GM12878 (cell line): ENCODE results near the gene TSFM. TPM values are rescaled to one million over a fixed set of nuclear protein-coding genes. Genes with fewer than 3 reads are reported as not detected.

Experiments used
- ATAC-seq: fragments of 200-7000 bp; cut with Tn5 transposase; 3 replicates; pipeline ENCODE4 v1.9.1; 2020; ENCODE audit warnings: mild to moderate bottlenecking, moderate library complexity
- BruUV-seq: library from RNA; stranded (reverse); fragments of 400-500 nt; replicated peaks from 2 replicates; lab custom pipeline; 2021; lab: Mats Ljungman, UMichigan
- CTCF ChIA-PET: fragments of 300-600 bp; sonication (Branson Sonifier 250); formaldehyde crosslinking; extraction: SDS; loops from one replicate; lab custom pipeline; 2021; ENCODE audit warnings: inconsistent platforms; lab: Yijun Ruan, JAX
- POLR2A ChIA-PET: fragments of 350-600 bp; formaldehyde crosslinking; extraction: SDS; loops from one replicate; lab custom pipeline; 2021; ENCODE audit warnings: inconsistent platforms; lab: Charles Lee
- RAD21 ChIA-PET: fragments of 300-600 bp; sonication (Branson Sonifier 250); formaldehyde crosslinking; loops from one replicate; lab custom pipeline; 2023; ENCODE audit warnings: antibody characterized with exemption; ENCODE audit not compliant: unreplicated experiment; lab: Charles Lee
- SMC1A ChIA-PET: fragments of 300-600 bp; sonication (Branson Sonifier 250); formaldehyde crosslinking; loops from one replicate; lab custom pipeline; 2023; ENCODE audit not compliant: unreplicated experiment, uncharacterized antibody; lab: Charles Lee
- DNase-seq: peaks from one replicate; pipeline ENCODE4 v3.0.0-alpha.2; 2011; ENCODE audit warnings: low read depth, low spot score
- FAIRE-seq: peaks from 3 replicates; lab custom pipeline; 2011; peaks lifted over from hg19 to GRCh38; lab: Jason Lieb, UNC
- H2AFZ ChIP-seq: 2 replicates; pipeline ENCODE4 v1.6.0; 2011; ENCODE audit warnings: low read depth, low read length, control low read depth; ENCODE audit not compliant: control insufficient read depth
- H3K27ac ChIP-seq: 2 replicates; pipeline ENCODE4 v1.5.1; 2011; ENCODE audit warnings: control low read depth; ENCODE audit not compliant: control insufficient read depth, insufficient read depth
- H3K27me3 ChIP-seq, 2 experiments: replicated peaks in 1 of 2; 2 replicates each; pipeline versions ENCODE4 v1.6.0 to v1.6.1; 2011; ENCODE audit warnings: low read length in 1 of 2; ENCODE audit not compliant: control insufficient read depth in 2 of 2, insufficient read depth in 2 of 2
- H3K36me3 ChIP-seq, 2 experiments: 2 replicates each; pipeline ENCODE4 v1.5.1; 2011; ENCODE audit warnings: low read length in 1 of 2; ENCODE audit not compliant: control insufficient read depth in 2 of 2, insufficient read depth in 2 of 2
- H3K4me1 ChIP-seq: 2 replicates; pipeline ENCODE4 v1.6.1; 2011; ENCODE audit warnings: mild to moderate bottlenecking, low read length, moderate library complexity, mixed read lengths; ENCODE audit not compliant: control insufficient read depth, insufficient read depth
- H3K4me2 ChIP-seq: 2 replicates; pipeline ENCODE4 v1.6.0; 2011; ENCODE audit warnings: control low read depth; ENCODE audit not compliant: control insufficient read depth, insufficient read depth
- H3K4me3 ChIP-seq: fragments of 200-600 bp; sonication (generic); 2 replicates; pipeline ENCODE4 v1.5.1; 2016
- H3K79me2 ChIP-seq: 2 replicates; pipeline ENCODE4 v1.6.0; 2011; ENCODE audit warnings: low read length; ENCODE audit not compliant: control insufficient read depth, insufficient read depth
- H3K9ac ChIP-seq: 2 replicates; pipeline ENCODE4 v1.8.0; 2011; ENCODE audit warnings: low read length, control low read depth, mixed read lengths; ENCODE audit not compliant: control insufficient read depth, insufficient read depth
- H3K9me3 ChIP-seq: replicated peaks from 3 replicates; pipeline ENCODE4 v1.5.1; 2011; ENCODE audit warnings: mild to moderate bottlenecking, low read length; ENCODE audit not compliant: control insufficient read depth, insufficient read depth
- H4K20me1 ChIP-seq: 2 replicates; pipeline ENCODE4 v1.6.0; 2011; ENCODE audit not compliant: control insufficient read depth, insufficient read depth
- ATF7 ChIP-seq: fragments of 450-650 bp; IDR thresholded peaks from 2 replicates; pipeline ENCODE4 v1.6.1; 2016; ENCODE audit warnings: low read depth, mild to moderate bottlenecking
- BHLHE40 ChIP-seq, 2 experiments: fragments of 450-650 bp in 1 of 2; IDR thresholded peaks; 2 replicates each; pipeline ENCODE4 v1.6.1; 2011 to 2017; ENCODE audit warnings: low read depth in 2 of 2, borderline replicate concordance in 1 of 2, improper control_type of control experiment in 1 of 2, low read length in 1 of 2, mild to moderate bottlenecking in 1 of 2
- CBX3 ChIP-seq: fragments of 200-600 bp; sonication (generic); IDR thresholded peaks from 2 replicates; pipeline ENCODE4 v1.6.1; 2016; ENCODE audit warnings: low read depth, borderline replicate concordance
- CBX5 ChIP-seq: sonication (generic); IDR thresholded peaks from 2 replicates; pipeline ENCODE4 v1.6.1; 2016; ENCODE audit warnings: low read depth, moderate library complexity, mild to moderate bottlenecking, inconsistent platforms
- CREM ChIP-seq: IDR thresholded peaks from 2 replicates; pipeline ENCODE4 v1.6.1; 2014; ENCODE audit warnings: antibody characterized with exemption, low read depth
- CTCF ChIP-seq, 3 experiments: IDR thresholded peaks in 2 of 3; conservative IDR thresholded peaks in 1 of 3; 2 replicates each; pipeline ENCODE4 v1.5.1; 2011; ENCODE audit warnings: low read depth in 3 of 3, low read length in 3 of 3, mild to moderate bottlenecking in 3 of 3, control low read depth in 2 of 3, moderate library complexity in 2 of 3, inconsistent platforms in 1 of 3, mixed read lengths in 1 of 3; ENCODE audit not compliant: control insufficient read depth in 2 of 3, insufficient read depth in 1 of 3; ENCODE audit errors: extremely low read depth in 1 of 3
- FOXM1 ChIP-seq: IDR thresholded peaks from 2 replicates; pipeline ENCODE4 v1.6.1; 2012; ENCODE audit warnings: low read depth, mild to moderate bottlenecking, inconsistent platforms, low read length, moderate library complexity
- HCFC1 ChIP-seq: fragments of 150-350 bp; IDR thresholded peaks from 2 replicates; pipeline ENCODE4 v1.6.1; 2014; ENCODE audit warnings: low read length
- IKZF2 ChIP-seq, 2 experiments: fragments of 450-650 bp; IDR thresholded peaks; 2 replicates each; pipeline ENCODE4 v1.6.1; 2017; ENCODE audit warnings: mild to moderate bottlenecking in 2 of 2, moderate library complexity in 2 of 2
- NBN ChIP-seq: fragments of 450-650 bp; IDR thresholded peaks from 2 replicates; pipeline ENCODE4 v1.6.1; 2016
- NRF1 ChIP-seq: conservative IDR thresholded peaks from 2 replicates; pipeline ENCODE4 v1.6.1; 2011; ENCODE audit warnings: mild to moderate bottlenecking, low read depth, low read length, improper control_type of control experiment
- PAX8 ChIP-seq: fragments of 450-650 bp; IDR thresholded peaks from 2 replicates; pipeline ENCODE4 v1.6.1; 2017; ENCODE audit warnings: mild to moderate bottlenecking, moderate library complexity
- RCOR1 ChIP-seq: conservative IDR thresholded peaks from 2 replicates; pipeline ENCODE4 v1.6.1; 2012; ENCODE audit warnings: low read depth, low read length, improper control_type of control experiment
- RFX5 ChIP-seq: IDR thresholded peaks from 2 replicates; pipeline ENCODE4 v1.6.1; 2011; ENCODE audit warnings: low read depth, low read length, improper control_type of control experiment
- STAT3 ChIP-seq: IDR thresholded peaks from 2 replicates; pipeline ENCODE4 v1.6.1; 2011; ENCODE audit warnings: low read depth, low read length, improper control_type of control experiment
- WRNIP1 ChIP-seq: IDR thresholded peaks from 2 replicates; pipeline ENCODE4 v1.6.1; 2011; ENCODE audit warnings: low read depth, low read length, improper control_type of control experiment, borderline replicate concordance
- YY1 ChIP-seq: IDR thresholded peaks from 2 replicates; pipeline ENCODE4 v1.6.1; 2011; ENCODE audit warnings: low read depth, mild to moderate bottlenecking, low read length
- ZNF24 ChIP-seq: fragments of 450-650 bp; IDR thresholded peaks from 2 replicates; pipeline ENCODE4 v1.6.1; 2017; ENCODE audit warnings: antibody characterized with exemption, mild to moderate bottlenecking
- ZNF384 ChIP-seq: IDR thresholded peaks from 2 replicates; pipeline ENCODE4 v1.6.1; 2012; ENCODE audit warnings: low read depth, mild to moderate bottlenecking, low read length, improper control_type of control experiment, borderline replicate concordance
- WGBS: methylation state at CpG from one replicate; pipeline ENCODE4 v1.1.6; 2016; ENCODE audit warnings: low lambda C conversion rate; ENCODE audit not compliant: insufficient replicate concordance, insufficient coverage; ENCODE audit errors: missing lambda C conversion rate; 5-methylcytosine and 5-hydroxymethylcytosine counted together
- in situ Hi-C: fragments of 300-500 bp; cut with MboI; formaldehyde crosslinking; loops from 9 replicates; pipeline ENCODE4 v1.14.3; 2018; ENCODE audit warnings: mixed read lengths
- intact Hi-C: fragments of 100-400 bp; cut with micrococcal nuclease; formaldehyde crosslinking; loops from one replicate; pipeline ENCODE4 v1.14.2; 2022; ENCODE audit not compliant: unreplicated experiment
- polyA plus RNA-seq, 11 experiments: library from polyadenylated mRNA; depleted of rRNA in 4 of 11; unstranded in 6 of 11; stranded (reverse) in 5 of 11; fragments of >200 nt; fragmentation: Nextera tagmentation in 4 of 11; fragmentation: Illumina TruSeq in 1 of 11; extraction: Ambion mirVana in 4 of 11; extraction: Trizol in 1 of 11; gene quantifications; 1 replicate in 1 of 11; 2 replicates in 10 of 11; pipeline versions ENCODE4 v1.2.1 to v1.2.3, GENCODE V29; 2011 to 2016; ENCODE audit warnings: inconsistent platforms in 2 of 11, missing spikeins in 2 of 11, low read depth in 1 of 11
- total RNA-seq, 4 experiments: library from RNA; depleted of rRNA in 3 of 4; stranded (reverse); fragments of >200 nt in 3 of 4; fragmentation: Illumina TruSeq in 1 of 4; extraction: Trizol in 1 of 4; gene quantifications; 2 replicates each; pipeline versions ENCODE4 v1.2.1 to v1.2.3, GENCODE V29; 2013 to 2021
- TF ChIP-seq, protein P1 (sequence below): IDR thresholded peaks from 2 replicates; pipeline ENCODE4 v1.6.1; 2012; ENCODE audit warnings: low read length, inconsistent platforms

Gene TSFM
- total and polyA plus RNA-seq, 10 of the 15 experiments (the other 5 are each of a cell fraction or from before 2014, with no cell fraction given), result 36.7 to 132 (median 45.6) TPM

DNA sequence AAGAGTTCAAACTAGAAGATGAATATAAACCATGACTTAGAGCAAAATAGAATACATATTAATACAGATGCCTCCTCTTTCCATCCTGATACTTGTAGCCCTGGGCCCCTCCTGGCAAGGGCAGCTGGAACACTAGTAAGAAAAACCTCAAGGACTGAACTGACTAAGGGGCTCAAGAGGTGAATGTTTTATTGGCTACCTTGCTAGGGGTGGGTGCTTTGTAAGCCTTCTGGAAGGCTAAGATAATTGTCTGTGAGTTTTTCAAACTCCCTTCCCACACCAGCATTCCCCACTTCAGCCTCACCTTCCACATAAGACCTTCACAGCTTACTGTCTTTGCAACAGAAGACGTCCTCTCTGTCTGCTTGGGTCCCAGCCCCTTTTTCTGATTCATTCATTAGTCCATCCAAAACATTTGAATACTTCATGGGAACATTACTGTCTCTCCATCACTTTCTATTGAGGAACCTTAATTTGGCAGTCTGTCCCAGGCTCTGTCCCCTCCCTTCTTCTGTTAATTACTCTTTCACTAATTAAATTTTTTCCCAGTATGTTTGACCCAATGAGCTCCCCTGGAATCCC lies 28.7 kb upstream of the TSFM start (continued):
- TF ChIP-seq CTCF (IDR thresholded peaks at IDR 0.05 in 2 of 3, conservative IDR thresholded peaks at IDR 0.05 in 1 of 3; ENCODE audit: control insufficient read depth in 2 of 3, extremely low read depth in 1 of 3, insufficient read depth in 1 of 3, low read depth in 3 of 3, low read length in 3 of 3) (no peak), YY1 (no peak), PAX8 (no peak), FOXM1 (no peak), WRNIP1 (no peak), ZNF24 (no peak), CREM (no peak), RFX5 (no peak)

GRCh38 chr12:57754411-57755193 lies 28.0 kb upstream of the TSFM start, which contains the start of gene MARCHF9:
TSS of gene MARCHF9 (plus strand) at chr12:57755103. CDS start at chr12:57755529, 426 bp downstream.
- ChIA-PET POLR2A (interaction anchor here (0.7 to 2.5 kb wide), 3 partner anchors 10 to 147 kb away, joined by 3 to 19 read pairs (median 5); partner anchors contain the start of gene TSPAN31), RAD21 (no interaction called here), SMC1A (interaction anchor here (1.4 kb wide), 1 partner anchor 13 kb away, joined by 5 read pairs; no protein-coding TSS in a partner anchor), CTCF (interaction anchor here (0.6 to 4.7 kb wide), 3 partner anchors 13 to 30 kb away, joined by 3 to 62 read pairs (median 3); partner anchors contain the start of gene CYP27B1)
- 5% methylated on average over 19 of the region's 41 CpGs for WGBS
- Histone ChIP-seq H4K20me1 (no peaks in the 10 kb centered on the region; the same call in 1 of the 2 replicates), H3K79me2 (peaks cover 25% of the 10 kb centered on the region), H3K27me3 (no peaks in the 10 kb centered on the region), H3K4me3 (peak within 1 kb of the TSS; percentile 85), H3K9me3 (no peaks in the 10 kb centered on the region; the same call in 2 of the 3 replicates), H3K4me1 (peaks cover 27% of the 10 kb centered on the region), H3K27ac (peak within 1 kb of the TSS; percentile 43; the same call in 1 of the 2 replicates), H3K36me3 (peaks cover 0 to 5% of the 10 kb centered on the region in 2 experiments; a peak in 2 of 4 replicates), H3K9ac (peak within 1 kb of the TSS; percentile 60), H2AFZ (peak within 1 kb of the TSS; percentile 42), H3K4me2 (peak within 1 kb of the TSS; percentile 61)
- no TSS peak for BruUV-seq
- ATAC-seq (peak; percentile 56), FAIRE-seq (no peak), DNase-seq (no peak)
- in situ Hi-C loops, result no loop called here
- intact Hi-C loops, result loop anchor here (5.0 to 10.0 kb wide), 2 partner anchors 78 to 280 kb away; partner anchors contain the start of gene ARHGAP9
- TF ChIP-seq IKZF2 (IDR thresholded peaks at IDR 0.05), result peak in 1 of 2 experiments; percentile 45; a peak in 1 of 4 replicates
- TF ChIP-seq RCOR1, result no peak
- peak; percentile 90 for TF ChIP-seq NBN
- no peak for TF ChIP-seq STAT3
- TF ChIP-seq ZNF384, result no peak
- TF ChIP-seq, protein P1, sequence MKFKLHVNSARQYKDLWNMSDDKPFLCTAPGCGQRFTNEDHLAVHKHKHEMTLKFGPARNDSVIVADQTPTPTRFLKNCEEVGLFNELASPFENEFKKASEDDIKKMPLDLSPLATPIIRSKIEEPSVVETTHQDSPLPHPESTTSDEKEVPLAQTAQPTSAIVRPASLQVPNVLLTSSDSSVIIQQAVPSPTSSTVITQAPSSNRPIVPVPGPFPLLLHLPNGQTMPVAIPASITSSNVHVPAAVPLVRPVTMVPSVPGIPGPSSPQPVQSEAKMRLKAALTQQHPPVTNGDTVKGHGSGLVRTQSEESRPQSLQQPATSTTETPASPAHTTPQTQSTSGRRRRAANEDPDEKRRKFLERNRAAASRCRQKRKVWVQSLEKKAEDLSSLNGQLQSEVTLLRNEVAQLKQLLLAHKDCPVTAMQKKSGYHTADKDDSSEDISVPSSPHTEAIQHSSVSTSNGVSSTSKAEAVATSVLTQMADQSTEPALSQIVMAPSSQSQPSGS, result no peak
- no peak for TF ChIP-seq CBX3
- TF ChIP-seq YY1, result peak; percentile 79
- TF ChIP-seq CBX5, result no peak
- no peak for TF ChIP-seq HCFC1
- peak; percentile 73 to 89; a peak in 3 of 4 replicates for TF ChIP-seq BHLHE40 (IDR thresholded peaks at IDR 0.05; ENCODE audit: borderline replicate concordance in 1 of 2, low read depth in 2 of 2, low read length in 1 of 2)
- peak; percentile 47 for TF ChIP-seq NRF1
- TF ChIP-seq ATF7, result peak; percentile 36; the same call in 1 of the 2 replicates
